ENCODE results near the gene CFAP90. TPM values are rescaled to one million over a fixed set of nuclear protein-coding genes. Genes with fewer than 3 reads are reported as not detected.
A peak's percentile ranks its signal among the peaks of the same experiment; 100 is the strongest.

The CFAP90 gene
- total and polyA plus RNA-seq, 8 donors, result 0.61 to 7.4 (median 1.2) TPM

DNA sequence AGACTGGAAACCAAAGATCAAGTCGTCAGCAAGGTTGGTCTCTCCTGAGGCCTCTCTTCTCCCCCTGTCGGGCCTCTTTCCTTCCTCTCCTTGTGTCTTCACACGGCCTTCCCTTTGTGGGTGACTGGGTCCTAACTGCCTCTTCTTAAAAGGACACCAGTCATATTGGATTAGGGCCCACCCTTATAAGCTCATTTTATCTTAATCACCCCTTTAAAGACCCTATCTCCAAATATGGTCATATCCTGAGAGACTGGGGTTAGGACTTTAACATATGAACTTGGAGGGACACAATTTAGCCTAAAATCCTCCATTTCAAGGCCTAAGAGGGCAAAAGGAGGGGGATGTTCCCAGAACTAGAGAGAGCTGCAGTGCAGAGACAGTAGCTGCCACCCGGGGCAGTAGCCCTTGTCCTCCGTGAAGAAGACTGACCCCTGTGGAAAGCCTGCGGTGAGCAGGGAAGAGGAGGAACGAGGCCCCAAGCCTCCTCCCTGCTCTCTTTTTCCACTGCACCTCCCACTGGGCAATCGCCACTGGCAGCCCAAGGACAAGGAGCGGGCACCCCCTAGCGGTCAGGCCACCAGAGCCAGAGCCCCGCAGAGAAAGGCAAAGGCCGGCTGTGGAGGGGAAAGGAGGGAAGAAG is 34.9 kb downstream of the CFAP90 start:
- H3K36me3 ChIP-seq, result no peaks in the 10 kb centered on the region
- intact Hi-C loops (cut with DNase I), result no loop called here
- H3K9me3 ChIP-seq, result no peaks in the 10 kb centered on the region
- 15 to 19% methylated on average over 12 of the region's 12 CpGs for WGBS, 2 donors
- ATAC-seq, result peak; percentile 98 to 100 (median 99)
- DNase-seq, result peak; percentile 66 to 94 (median 84)
- H3K27me3 ChIP-seq, result no peaks in the 10 kb centered on the region
- FAIRE-seq, result no peak
- H3K4me3 ChIP-seq, result no peak overlapping the region
- no peaks in the 10 kb centered on the region for H3K4me1 ChIP-seq
- TF ChIP-seq, protein P1, sequence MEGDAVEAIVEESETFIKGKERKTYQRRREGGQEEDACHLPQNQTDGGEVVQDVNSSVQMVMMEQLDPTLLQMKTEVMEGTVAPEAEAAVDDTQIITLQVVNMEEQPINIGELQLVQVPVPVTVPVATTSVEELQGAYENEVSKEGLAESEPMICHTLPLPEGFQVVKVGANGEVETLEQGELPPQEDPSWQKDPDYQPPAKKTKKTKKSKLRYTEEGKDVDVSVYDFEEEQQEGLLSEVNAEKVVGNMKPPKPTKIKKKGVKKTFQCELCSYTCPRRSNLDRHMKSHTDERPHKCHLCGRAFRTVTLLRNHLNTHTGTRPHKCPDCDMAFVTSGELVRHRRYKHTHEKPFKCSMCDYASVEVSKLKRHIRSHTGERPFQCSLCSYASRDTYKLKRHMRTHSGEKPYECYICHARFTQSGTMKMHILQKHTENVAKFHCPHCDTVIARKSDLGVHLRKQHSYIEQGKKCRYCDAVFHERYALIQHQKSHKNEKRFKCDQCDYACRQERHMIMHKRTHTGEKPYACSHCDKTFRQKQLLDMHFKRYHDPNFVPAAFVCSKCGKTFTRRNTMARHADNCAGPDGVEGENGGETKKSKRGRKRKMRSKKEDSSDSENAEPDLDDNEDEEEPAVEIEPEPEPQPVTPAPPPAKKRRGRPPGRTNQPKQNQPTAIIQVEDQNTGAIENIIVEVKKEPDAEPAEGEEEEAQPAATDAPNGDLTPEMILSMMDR (IDR thresholded peaks at IDR 0.05), result peak; percentile 82 to 86 (median 84)
- no peak overlapping the region for H3K27ac ChIP-seq

DNA sequence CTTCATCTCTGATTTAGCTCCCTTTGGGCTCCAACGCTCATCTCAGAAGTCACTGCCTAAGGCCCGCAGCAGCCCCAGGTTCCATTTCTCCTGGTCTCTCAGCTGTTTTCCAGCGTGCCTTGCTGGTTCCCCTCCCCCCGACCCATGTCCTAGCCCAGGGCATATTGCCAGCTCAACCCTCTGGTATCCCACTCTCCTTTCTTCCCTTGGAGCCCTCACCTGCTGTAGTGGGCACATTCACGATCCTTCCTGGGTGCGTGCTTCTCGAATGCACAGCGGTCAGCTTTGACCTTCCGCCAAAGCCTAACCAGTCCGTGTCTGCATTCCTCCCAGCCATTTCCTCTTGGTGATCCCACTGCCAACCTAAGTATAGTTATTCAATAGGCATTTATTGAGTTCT is 36.1 kb downstream of the CFAP90 start:
- WGBS, 2 donors, result 85 to 91% methylated on average over 10 of the region's 10 CpGs
- H3K9me3 ChIP-seq, result no peaks in the 10 kb centered on the region
- TF ChIP-seq, protein P1 (IDR thresholded peaks at IDR 0.05), result no peak
- no peak for ATAC-seq
- DNase-seq, result no peak
- H3K27me3 ChIP-seq, result no peaks in the 10 kb centered on the region
- no peak for FAIRE-seq
- no peak overlapping the region for H3K27ac ChIP-seq
- no peak overlapping the region for H3K4me3 ChIP-seq
- H3K36me3 ChIP-seq, result no peaks in the 10 kb centered on the region
- no peaks in the 10 kb centered on the region for H3K4me1 ChIP-seq
- intact Hi-C loops (cut with DNase I), result no loop called here

DNA sequence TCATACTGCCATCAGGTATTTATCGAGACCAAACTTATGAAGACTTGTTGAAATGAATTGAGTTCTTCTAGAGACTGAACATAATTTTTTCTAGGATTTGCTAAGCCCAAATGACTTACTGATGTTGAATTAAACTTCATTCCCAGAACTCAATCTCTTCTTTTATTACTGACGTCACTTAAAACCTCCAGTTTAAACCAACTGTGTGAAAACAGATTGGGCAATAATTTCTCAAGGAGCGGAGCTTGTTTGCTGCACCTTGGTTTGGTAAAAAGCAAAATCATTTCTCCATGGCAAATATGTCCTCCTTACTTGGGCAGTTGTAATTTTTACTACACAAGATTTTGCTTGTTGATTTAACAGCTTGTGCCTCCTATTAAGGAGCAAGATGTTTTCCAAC is 37.4 kb downstream of the CFAP90 start:
- H3K27me3 ChIP-seq, result no peaks in the 10 kb centered on the region
- TF ChIP-seq, protein P1 (IDR thresholded peaks at IDR 0.05), result no peak
- no peaks in the 10 kb centered on the region for H3K36me3 ChIP-seq
- 86% methylated on average over 3 of the region's 3 CpGs for WGBS, 2 donors
- H3K27ac ChIP-seq, result no peak overlapping the region
- FAIRE-seq (no peak), DNase-seq (no peak), ATAC-seq (no peak)
- H3K9me3 ChIP-seq, result no peaks in the 10 kb centered on the region
- no peak overlapping the region for H3K4me3 ChIP-seq
- intact Hi-C loops (cut with DNase I), result no loop called here
- no peaks in the 10 kb centered on the region for H3K4me1 ChIP-seq

DNA sequence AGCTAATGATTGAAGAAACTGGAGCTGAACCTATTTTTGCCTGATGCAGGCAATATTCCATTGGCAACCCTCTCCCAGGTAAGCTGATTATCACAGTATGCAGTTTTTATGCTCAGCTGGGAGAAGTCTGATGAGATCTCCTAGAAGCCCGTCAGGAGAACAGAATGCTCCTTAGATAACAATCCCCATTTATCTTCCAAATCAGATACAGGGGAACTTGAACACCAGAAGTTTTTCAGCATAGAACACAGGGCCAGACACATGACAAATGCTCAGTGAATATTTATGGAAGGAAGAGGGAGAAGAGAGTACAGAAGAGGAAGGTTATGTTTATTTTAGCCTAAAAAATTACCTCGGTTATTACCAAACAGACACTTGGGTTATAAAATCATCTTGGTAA is 37.9 kb downstream of the CFAP90 start:
- H3K27me3 ChIP-seq, result no peaks in the 10 kb centered on the region
- no peak for ATAC-seq
- FAIRE-seq, result no peak
- WGBS, 2 donors, result 58 to 63% methylated on average over 2 of the region's 2 CpGs
- no peak for DNase-seq
- H3K4me1 ChIP-seq, result no peaks in the 10 kb centered on the region
- no peak overlapping the region for H3K4me3 ChIP-seq
- no peaks in the 10 kb centered on the region for H3K36me3 ChIP-seq
- H3K9me3 ChIP-seq, result no peaks in the 10 kb centered on the region
- TF ChIP-seq, protein P1 (IDR thresholded peaks at IDR 0.05), result no peak
- no peak overlapping the region for H3K27ac ChIP-seq
- intact Hi-C loops (cut with DNase I), result no loop called here

DNA sequence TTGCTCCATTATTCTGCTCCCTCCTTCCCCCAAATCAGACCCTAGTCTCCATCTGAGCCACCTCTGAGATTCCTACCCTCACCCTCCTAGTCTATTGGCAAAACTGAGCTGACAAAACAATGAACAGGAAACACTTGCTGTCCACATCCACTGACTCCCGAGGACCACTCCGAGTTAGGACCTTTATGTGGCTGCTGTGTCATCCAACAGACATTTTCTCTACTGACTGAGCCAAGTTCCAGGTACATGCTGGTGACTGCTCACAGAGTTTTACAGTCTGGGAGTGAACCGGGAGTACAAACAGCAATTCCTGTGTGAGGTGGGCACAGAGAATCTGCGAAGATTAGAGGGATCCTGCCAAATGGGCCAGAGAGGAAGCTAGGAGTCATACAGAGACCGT is 39.2 kb downstream of the CFAP90 start:
- intact Hi-C loops (cut with DNase I), result no loop called here
- WGBS, 2 donors, result 81 to 82% methylated on average over 5 of the region's 5 CpGs
- H3K4me1 ChIP-seq, result no peaks in the 10 kb centered on the region
- no peak overlapping the region for H3K27ac ChIP-seq
- no peak overlapping the region for H3K4me3 ChIP-seq
- TF ChIP-seq, protein P1 (IDR thresholded peaks at IDR 0.05), result no peak
- H3K27me3 ChIP-seq, result no peaks in the 10 kb centered on the region
- FAIRE-seq (no peak), ATAC-seq (no peak), DNase-seq (no peak)
- H3K36me3 ChIP-seq, result no peaks in the 10 kb centered on the region
- H3K9me3 ChIP-seq, result no peaks in the 10 kb centered on the region

Measured in pancreas (tissue), 10 donors.